GM12878 (cell line): ENCODE results near the gene ASIC3. TPM values are rescaled to one million over a fixed set of nuclear protein-coding genes. Genes with fewer than 3 reads are reported as not detected.

Experiments used
- ATAC-seq: fragments of 200-7000 bp; cut with Tn5 transposase; 3 replicates; pipeline ENCODE4 v1.9.1; 2020; ENCODE audit warnings: mild to moderate bottlenecking, moderate library complexity
- BruUV-seq: library from RNA; stranded (reverse); fragments of 400-500 nt; replicated peaks from 2 replicates; lab custom pipeline; 2021; lab: Mats Ljungman, UMichigan
- CTCF ChIA-PET: fragments of 300-600 bp; sonication (Branson Sonifier 250); formaldehyde crosslinking; extraction: SDS; loops from one replicate; lab custom pipeline; 2021; ENCODE audit warnings: inconsistent platforms; lab: Yijun Ruan, JAX
- POLR2A ChIA-PET: fragments of 350-600 bp; formaldehyde crosslinking; extraction: SDS; loops from one replicate; lab custom pipeline; 2021; ENCODE audit warnings: inconsistent platforms; lab: Charles Lee
- RAD21 ChIA-PET: fragments of 300-600 bp; sonication (Branson Sonifier 250); formaldehyde crosslinking; loops from one replicate; lab custom pipeline; 2023; ENCODE audit warnings: antibody characterized with exemption; ENCODE audit not compliant: unreplicated experiment; lab: Charles Lee
- SMC1A ChIA-PET: fragments of 300-600 bp; sonication (Branson Sonifier 250); formaldehyde crosslinking; loops from one replicate; lab custom pipeline; 2023; ENCODE audit not compliant: unreplicated experiment, uncharacterized antibody; lab: Charles Lee
- DNase-seq: peaks from one replicate; pipeline ENCODE4 v3.0.0-alpha.2; 2011; ENCODE audit warnings: low read depth, low spot score
- FAIRE-seq: peaks from 3 replicates; lab custom pipeline; 2011; peaks lifted over from hg19 to GRCh38; lab: Jason Lieb, UNC
- H2AFZ ChIP-seq: 2 replicates; pipeline ENCODE4 v1.6.0; 2011; ENCODE audit warnings: low read depth, low read length, control low read depth; ENCODE audit not compliant: control insufficient read depth
- H3K27ac ChIP-seq: 2 replicates; pipeline ENCODE4 v1.5.1; 2011; ENCODE audit warnings: control low read depth; ENCODE audit not compliant: control insufficient read depth, insufficient read depth
- H3K27me3 ChIP-seq, 2 experiments: replicated peaks in 1 of 2; 2 replicates each; pipeline versions ENCODE4 v1.6.0 to v1.6.1; 2011; ENCODE audit warnings: low read length in 1 of 2; ENCODE audit not compliant: control insufficient read depth in 2 of 2, insufficient read depth in 2 of 2
- H3K36me3 ChIP-seq, 2 experiments: 2 replicates each; pipeline ENCODE4 v1.5.1; 2011; ENCODE audit warnings: low read length in 1 of 2; ENCODE audit not compliant: control insufficient read depth in 2 of 2, insufficient read depth in 2 of 2
- H3K4me1 ChIP-seq: 2 replicates; pipeline ENCODE4 v1.6.1; 2011; ENCODE audit warnings: mild to moderate bottlenecking, low read length, moderate library complexity, mixed read lengths; ENCODE audit not compliant: control insufficient read depth, insufficient read depth
- H3K4me2 ChIP-seq: 2 replicates; pipeline ENCODE4 v1.6.0; 2011; ENCODE audit warnings: control low read depth; ENCODE audit not compliant: control insufficient read depth, insufficient read depth
- H3K4me3 ChIP-seq: fragments of 200-600 bp; sonication (generic); 2 replicates; pipeline ENCODE4 v1.5.1; 2016
- H3K79me2 ChIP-seq: 2 replicates; pipeline ENCODE4 v1.6.0; 2011; ENCODE audit warnings: low read length; ENCODE audit not compliant: control insufficient read depth, insufficient read depth
- H3K9ac ChIP-seq: 2 replicates; pipeline ENCODE4 v1.8.0; 2011; ENCODE audit warnings: low read length, control low read depth, mixed read lengths; ENCODE audit not compliant: control insufficient read depth, insufficient read depth
- H3K9me3 ChIP-seq: replicated peaks from 3 replicates; pipeline ENCODE4 v1.5.1; 2011; ENCODE audit warnings: mild to moderate bottlenecking, low read length; ENCODE audit not compliant: control insufficient read depth, insufficient read depth
- H4K20me1 ChIP-seq: 2 replicates; pipeline ENCODE4 v1.6.0; 2011; ENCODE audit not compliant: control insufficient read depth, insufficient read depth
- ASH2L ChIP-seq: fragments of 300-600, 200-600 bp; sonication (generic); IDR thresholded peaks from 2 replicates; pipeline ENCODE4 v1.6.1; 2017; ENCODE audit warnings: low read depth, mild to moderate bottlenecking, borderline replicate concordance
- ATF3 ChIP-seq: IDR thresholded peaks from 2 replicates; pipeline ENCODE4 v1.6.1; 2011; ENCODE audit warnings: low read depth, mild to moderate bottlenecking, low read length, moderate library complexity, borderline replicate concordance; ENCODE audit errors: extremely low read depth
- CBFB ChIP-seq: IDR thresholded peaks from 2 replicates; pipeline ENCODE4 v1.6.1; 2016; ENCODE audit warnings: antibody characterized with exemption, low read depth
- NFIC ChIP-seq: IDR thresholded peaks from 2 replicates; pipeline ENCODE4 v1.6.1; 2012; ENCODE audit warnings: low read depth, mild to moderate bottlenecking, inconsistent platforms, low read length, moderate library complexity
- PAX8 ChIP-seq: fragments of 450-650 bp; IDR thresholded peaks from 2 replicates; pipeline ENCODE4 v1.6.1; 2017; ENCODE audit warnings: mild to moderate bottlenecking, moderate library complexity
- PKNOX1 ChIP-seq: fragments of 450-650 bp; IDR thresholded peaks from 2 replicates; pipeline ENCODE4 v1.6.1; 2016; ENCODE audit warnings: mild to moderate bottlenecking
- SMAD1 ChIP-seq: fragments of 450-650 bp; IDR thresholded peaks from 2 replicates; pipeline ENCODE4 v1.6.1; 2018; ENCODE audit warnings: mild to moderate bottlenecking, low read depth; ENCODE audit not compliant: partially characterized antibody
- SMC3 ChIP-seq: IDR thresholded peaks from 2 replicates; pipeline ENCODE4 v1.6.1; 2011; ENCODE audit warnings: low read length, improper control_type of control experiment, borderline replicate concordance
- SP1 ChIP-seq: IDR thresholded peaks from one replicate; pipeline ENCODE4 v1.6.1; 2011; ENCODE audit warnings: low read depth, low read length
- SRF ChIP-seq, 2 experiments: IDR thresholded peaks; 2 replicates each; pipeline ENCODE4 v1.6.1; 2011; ENCODE audit warnings: low read depth in 2 of 2, low read length in 2 of 2, mild to moderate bottlenecking in 1 of 2, moderate library complexity in 1 of 2
- SUPT20H ChIP-seq: IDR thresholded peaks from 2 replicates; pipeline ENCODE4 v1.6.1; 2011; ENCODE audit warnings: low read depth, mild to moderate bottlenecking, low read length, moderate library complexity, borderline replicate concordance; ENCODE audit not compliant: control insufficient read depth
- TBL1XR1 ChIP-seq: IDR thresholded peaks from 2 replicates; pipeline ENCODE4 v1.6.1; 2012; ENCODE audit warnings: low read depth, low read length, improper control_type of control experiment
- WGBS: methylation state at CpG from one replicate; pipeline ENCODE4 v1.1.6; 2016; ENCODE audit warnings: low lambda C conversion rate; ENCODE audit not compliant: insufficient replicate concordance, insufficient coverage; ENCODE audit errors: missing lambda C conversion rate; 5-methylcytosine and 5-hydroxymethylcytosine counted together
- in situ Hi-C: fragments of 300-500 bp; cut with MboI; formaldehyde crosslinking; loops from 9 replicates; pipeline ENCODE4 v1.14.3; 2018; ENCODE audit warnings: mixed read lengths
- intact Hi-C: fragments of 100-400 bp; cut with micrococcal nuclease; formaldehyde crosslinking; loops from one replicate; pipeline ENCODE4 v1.14.2; 2022; ENCODE audit not compliant: unreplicated experiment
- polyA plus RNA-seq, 11 experiments: library from polyadenylated mRNA; depleted of rRNA in 4 of 11; unstranded in 6 of 11; stranded (reverse) in 5 of 11; fragments of >200 nt; fragmentation: Nextera tagmentation in 4 of 11; fragmentation: Illumina TruSeq in 1 of 11; extraction: Ambion mirVana in 4 of 11; extraction: Trizol in 1 of 11; gene quantifications; 1 replicate in 1 of 11; 2 replicates in 10 of 11; pipeline versions ENCODE4 v1.2.1 to v1.2.3, GENCODE V29; 2011 to 2016; ENCODE audit warnings: inconsistent platforms in 2 of 11, missing spikeins in 2 of 11, low read depth in 1 of 11
- total RNA-seq, 4 experiments: library from RNA; depleted of rRNA in 3 of 4; stranded (reverse); fragments of >200 nt in 3 of 4; fragmentation: Illumina TruSeq in 1 of 4; extraction: Trizol in 1 of 4; gene quantifications; 2 replicates each; pipeline versions ENCODE4 v1.2.1 to v1.2.3, GENCODE V29; 2013 to 2021

The ASIC3 gene
- total and polyA plus RNA-seq, 10 of the 15 experiments (the other 5 are each of a cell fraction or from before 2014, with no cell fraction given) = 0.07 to 1.0 (median 0.44) TPM; not detected in 4

GRCh38 chr7:151019130-151019447 lies 29.2 kb upstream of the ASIC3 start:
- no peak for ATAC-seq
- H2AFZ ChIP-seq = no peak overlapping the region
- TF ChIP-seq PAX8 = no peak
- no peak for TF ChIP-seq TBL1XR1
- no peak for TF ChIP-seq SMAD1
- no peak for TF ChIP-seq ASH2L
- TF ChIP-seq SUPT20H = no peak
- TF ChIP-seq SMC3 = no peak
- no peak for TF ChIP-seq SRF (IDR thresholded peaks at IDR 0.05; ENCODE audit: low read depth in 2 of 2, low read length in 2 of 2)
- no peak for TF ChIP-seq CBFB
- no peak for TF ChIP-seq SP1
- TF ChIP-seq NFIC = no peak
- TF ChIP-seq PKNOX1 = no peak
- no peak for TF ChIP-seq ATF3
- TF ChIP-seq, all 136 proteins: peak for 0
- FAIRE-seq (no peak), DNase-seq (no peak)
- ChIA-PET SMC1A (no interaction called here), POLR2A (no interaction called here), CTCF (interaction anchor here (0.9 to 2.4 kb wide), 11 partner anchors 9 to 236 kb away, joined by 3 to 14 read pairs (median 4); partner anchors contain the start of gene ABCB8), RAD21 (interaction anchor here (1.1 kb wide), 1 partner anchor 121 kb away, joined by 3 read pairs; no protein-coding TSS in a partner anchor)
- Histone ChIP-seq H3K9ac (no peak overlapping the region), H3K4me2 (no peak overlapping the region), H3K27me3 (peaks cover 8 to 10% of the 10 kb centered on the region in 2 experiments; a peak in 3 of 4 replicates), H3K27ac (no peak overlapping the region), H3K4me3 (no peak overlapping the region), H3K36me3 (no peaks in the 10 kb centered on the region), H3K79me2 (no peaks in the 10 kb centered on the region), H3K4me1 (peaks cover 3% of the 10 kb centered on the region), H3K9me3 (no peaks in the 10 kb centered on the region), H4K20me1 (no peaks in the 10 kb centered on the region)
- intact Hi-C loops = no loop called here
- 32% methylated on average over 17 of the region's 20 CpGs for WGBS
- in situ Hi-C loops = no loop called here
- BruUV-seq = no TSS peak
